Stimulated activated CD4-positive, alpha-beta T cell treated with anti-CD3 and anti-CD28 coated beads, Interleukin-1b, Interleukin-23, amount 100 ng/mL, for 24 hours (primary cell): ENCODE results near the gene COL4A1.

Experiments used
- DNase-seq, 4 experiments: peaks; one replicate each; pipeline ENCODE4 v3.0.0-alpha.2; 2020; ENCODE audit warnings: low read depth in 4 of 4, low spot score in 1 of 4

The COL4A1 gene

DNA sequence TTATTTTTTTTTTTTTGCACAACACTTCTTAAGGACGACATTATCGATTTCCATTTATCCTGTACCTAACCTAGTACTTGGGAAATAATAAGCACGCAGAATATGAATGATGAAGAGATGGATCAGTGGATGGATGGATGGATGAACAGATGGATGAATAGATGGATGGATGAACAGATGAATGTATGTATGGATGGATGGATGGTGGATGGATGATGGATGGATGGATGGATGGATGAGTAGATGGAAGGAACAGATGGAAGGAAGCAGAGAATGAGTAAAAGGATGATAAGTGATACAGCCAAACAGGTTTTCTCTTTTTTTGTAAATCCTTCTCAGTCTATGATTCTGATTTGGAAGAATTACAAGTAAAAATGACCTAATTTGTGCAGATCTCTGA lies 166.9 kb downstream of the COL4A1 start:
- DNase-seq = no peak

DNA sequence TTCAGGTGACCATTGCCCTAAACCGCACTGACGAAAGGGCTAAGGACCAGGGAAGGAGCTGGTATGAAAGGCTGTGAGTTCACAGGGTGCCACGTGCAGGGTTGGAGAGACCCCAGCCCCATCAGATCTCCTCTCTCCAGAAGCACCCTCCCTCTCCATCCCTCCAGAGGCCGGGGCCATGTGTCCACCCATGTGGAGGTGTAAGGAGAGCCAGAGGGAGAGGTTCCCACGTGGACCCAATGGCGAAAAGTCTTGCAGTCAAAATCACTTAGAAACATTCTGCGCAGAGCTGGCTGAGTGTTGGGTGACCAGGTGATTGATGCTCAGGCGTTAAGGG lies 168.3 kb downstream of the COL4A1 start:
- no peak for DNase-seq

DNA sequence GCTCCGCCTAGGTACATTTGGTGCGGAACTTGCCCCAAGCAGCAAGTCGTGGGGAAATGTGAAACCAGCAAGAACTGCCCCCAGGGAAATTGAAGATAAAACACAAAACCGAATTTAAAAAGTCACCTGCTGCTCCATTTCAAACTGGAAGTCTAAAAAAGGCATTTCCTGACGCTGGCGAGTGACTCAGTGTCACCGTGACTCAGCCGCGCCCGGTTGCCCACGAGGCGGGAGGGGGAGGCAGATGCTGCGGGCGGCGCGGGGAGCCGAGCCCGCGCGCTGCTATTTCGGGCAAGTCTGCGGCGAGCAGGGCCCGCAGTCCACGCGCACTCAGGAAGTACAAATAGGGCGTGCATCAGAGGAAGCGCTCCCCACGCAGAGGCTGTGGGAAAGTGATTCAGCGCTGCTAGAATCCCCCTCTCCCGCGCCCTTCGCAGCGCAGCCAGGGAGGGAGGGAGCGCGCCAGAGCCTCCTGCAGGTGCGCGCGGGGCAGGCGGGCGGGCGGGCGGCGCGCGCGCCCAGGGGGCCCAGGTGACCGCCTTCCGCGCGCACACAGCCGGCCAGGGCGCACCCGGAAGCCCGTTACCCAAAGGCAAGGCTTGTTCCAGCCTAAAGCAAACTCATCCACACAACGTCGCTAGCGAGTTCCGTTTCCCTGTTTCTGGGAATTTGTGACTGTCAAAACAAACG lies 168.8 kb downstream of the COL4A1 start:
- DNase-seq = peak in 3 of 4 experiments; percentile 36 to 68 (median 64)

DNA sequence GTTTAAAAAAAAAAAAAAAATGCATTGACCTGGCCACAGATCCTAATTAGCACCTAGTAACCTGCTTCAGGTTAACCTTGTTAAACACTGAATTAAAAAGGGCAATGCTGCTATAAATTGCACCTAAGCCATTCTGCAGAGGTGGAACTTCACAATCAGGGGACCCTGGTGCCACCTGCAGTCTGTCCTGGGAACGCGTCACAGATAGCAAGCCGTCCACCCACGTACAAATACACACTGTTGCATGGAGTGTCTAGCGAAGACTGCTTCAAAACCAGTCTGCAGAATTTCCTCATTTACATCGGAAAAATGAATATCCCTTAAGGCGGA lies 169.3 kb downstream of the COL4A1 start:
- peak in 1 of 4 experiments; percentile 6 for DNase-seq

DNA sequence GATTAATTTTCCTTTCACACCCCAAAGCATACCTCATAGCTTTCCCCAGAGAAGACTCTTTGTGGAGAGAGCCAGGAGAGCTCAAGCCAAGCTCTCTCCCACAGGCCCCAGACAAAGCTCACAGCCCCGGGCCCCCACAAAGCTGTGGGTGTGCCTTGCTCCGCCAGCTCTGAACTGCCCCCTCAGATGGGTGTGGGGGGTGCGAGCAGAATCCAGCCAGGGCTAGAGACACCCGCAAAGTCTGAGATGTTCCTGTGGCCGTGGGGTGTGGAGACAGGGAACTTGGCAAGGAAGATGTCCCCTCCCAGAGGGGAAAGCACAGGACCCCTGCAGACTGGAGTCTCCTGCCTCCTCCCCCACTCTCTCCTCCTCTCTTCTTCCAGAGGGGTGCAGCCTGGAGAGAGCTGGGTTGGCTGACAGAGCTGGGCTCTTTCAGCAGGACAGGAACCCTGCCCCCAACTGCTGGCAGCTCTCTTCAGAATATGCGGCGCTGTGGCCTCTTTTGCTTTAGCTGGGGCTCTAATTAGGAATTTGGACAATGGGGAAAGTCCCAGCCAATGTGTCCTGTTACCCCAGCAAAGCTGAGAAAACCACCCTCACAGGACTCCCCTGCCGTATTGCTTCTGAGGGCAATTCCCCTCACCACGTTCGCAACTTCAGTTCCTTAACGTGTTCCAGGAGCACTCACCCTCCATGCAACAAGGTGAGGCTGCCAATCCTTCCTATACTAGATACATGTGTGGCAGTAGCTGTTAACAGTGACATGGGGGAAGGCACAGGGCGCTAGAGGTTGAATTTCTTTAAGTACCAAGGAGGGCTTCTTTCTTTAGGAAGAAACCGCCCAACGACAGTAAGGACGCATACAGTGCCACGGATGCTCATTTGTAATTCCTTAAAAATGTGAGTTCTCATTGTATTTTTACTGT lies 170.0 kb downstream of the COL4A1 start:
- no peak for DNase-seq

DNA sequence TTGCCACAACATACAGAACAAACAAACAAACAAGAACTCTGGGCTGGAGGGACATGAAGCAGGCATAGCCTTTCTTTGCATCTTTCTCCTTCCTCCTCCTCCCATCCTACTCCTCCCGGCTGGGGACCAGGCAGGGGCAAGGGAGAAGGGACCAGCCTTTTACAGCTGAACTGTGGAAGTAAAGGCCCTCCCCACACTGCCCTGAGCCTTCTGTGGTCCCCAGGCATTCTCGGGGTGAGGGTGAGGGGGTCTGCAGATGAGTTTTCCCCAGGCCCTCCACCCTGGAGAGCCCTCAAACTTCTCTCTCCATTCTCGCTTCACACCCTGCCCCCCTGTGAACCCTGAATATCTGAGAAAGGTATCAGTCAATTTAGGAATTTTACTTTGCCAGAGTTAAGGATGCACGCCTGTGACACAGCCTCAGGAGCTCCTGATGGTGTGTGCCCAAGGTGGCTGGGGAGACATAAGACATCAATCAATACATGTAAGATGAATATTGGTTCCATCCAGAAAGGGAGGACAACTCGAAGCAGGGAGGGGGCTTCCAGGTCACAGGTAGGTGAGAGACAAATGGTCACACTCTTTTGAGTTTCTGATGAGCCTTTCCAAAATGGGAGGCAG lies 170.9 kb downstream of the COL4A1 start:
- no peak for DNase-seq

DNA sequence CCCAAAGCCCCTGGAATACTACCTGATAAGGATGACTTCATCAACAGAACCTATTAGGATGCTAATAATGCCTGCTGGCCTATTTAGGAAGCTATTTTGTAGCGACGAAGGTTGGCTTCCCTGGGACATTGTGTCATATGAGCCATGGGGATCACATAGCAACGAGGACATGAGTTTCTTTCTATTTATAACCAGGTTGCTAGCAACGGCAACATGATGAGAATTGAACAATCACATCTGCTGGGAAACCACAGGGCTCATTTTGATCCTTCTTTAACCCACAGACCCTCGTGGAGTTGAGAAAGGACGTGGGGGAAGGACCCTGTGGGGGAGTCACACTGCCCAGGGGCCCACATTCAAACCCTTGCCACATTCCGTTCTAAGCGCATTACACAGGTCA lies 172.2 kb downstream of the COL4A1 start:
- DNase-seq = no peak

DNA sequence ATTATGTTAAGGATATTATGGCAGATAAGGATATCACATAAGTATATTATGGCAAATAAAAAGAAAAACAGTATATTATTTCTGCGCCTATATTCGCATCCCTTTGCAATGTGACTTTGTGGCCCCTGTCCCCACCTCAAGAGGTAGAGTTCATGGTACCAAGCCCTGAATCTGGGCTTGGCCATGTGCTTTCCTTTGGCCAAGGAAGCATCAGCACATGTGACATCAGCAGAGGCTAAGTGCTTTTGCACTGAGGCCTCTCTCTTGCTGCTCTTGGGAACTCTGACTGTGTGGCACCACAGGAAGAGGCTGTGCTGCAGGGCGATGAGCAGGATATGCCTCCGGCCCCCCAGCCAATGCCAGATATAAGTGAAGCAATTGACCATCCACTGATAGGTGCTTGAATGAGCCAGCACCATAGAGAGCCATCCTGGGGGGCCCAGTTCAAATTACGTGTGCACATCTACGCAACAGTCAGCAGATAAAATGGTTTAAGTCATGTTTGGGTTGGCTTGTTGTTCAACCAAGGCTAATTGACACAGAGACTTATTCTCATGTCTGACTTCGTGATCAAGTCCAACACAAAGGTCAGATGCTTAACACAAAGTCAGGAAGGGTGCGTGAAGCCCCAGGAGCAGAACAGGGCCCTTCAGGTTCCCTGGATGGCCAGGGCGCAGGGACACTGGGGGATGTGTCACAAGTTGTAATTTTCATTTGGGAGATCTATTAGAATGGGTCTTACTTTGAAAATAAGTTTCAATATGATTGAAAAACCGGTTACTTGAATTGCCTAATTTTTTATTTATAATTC lies 173.3 kb downstream of the COL4A1 start:
- no peak for DNase-seq

DNA sequence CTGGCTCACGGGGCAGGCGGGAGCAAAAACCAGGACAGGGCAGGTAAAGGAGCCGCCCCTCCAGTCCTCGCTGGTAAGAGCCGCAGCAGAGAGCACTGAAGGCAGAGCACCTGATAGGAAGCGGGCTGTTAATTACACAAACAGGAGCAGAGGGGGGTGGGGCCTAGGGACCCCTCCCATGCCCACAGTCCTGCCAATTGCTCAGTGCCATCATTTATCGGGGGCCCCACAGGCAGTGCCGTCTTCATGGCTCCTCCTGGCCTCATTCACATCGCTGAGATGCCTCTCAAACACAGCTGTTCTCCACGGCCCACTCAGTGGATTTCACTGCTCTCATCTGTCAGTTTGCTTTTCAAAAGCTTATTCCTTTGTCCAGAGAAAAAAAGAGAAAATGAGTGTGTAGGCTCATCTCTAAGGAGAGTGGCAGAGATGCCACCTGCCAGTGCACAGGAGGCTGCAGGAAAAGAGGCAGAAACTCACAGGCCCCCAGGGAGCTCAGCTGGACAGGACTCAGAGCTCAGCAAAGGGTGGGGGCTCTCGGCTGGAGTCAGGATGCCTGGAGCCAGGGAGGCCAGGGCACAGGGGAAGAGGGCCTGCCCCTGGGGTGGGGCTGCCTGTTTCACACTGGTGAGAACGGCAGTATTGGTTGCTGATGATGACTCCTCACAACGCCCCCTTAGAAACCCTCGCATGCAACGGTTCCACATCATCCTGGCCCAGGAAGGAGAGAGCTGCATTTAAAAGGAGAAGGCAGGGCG lies 174.6 kb downstream of the COL4A1 start:
- no peak for DNase-seq

DNA sequence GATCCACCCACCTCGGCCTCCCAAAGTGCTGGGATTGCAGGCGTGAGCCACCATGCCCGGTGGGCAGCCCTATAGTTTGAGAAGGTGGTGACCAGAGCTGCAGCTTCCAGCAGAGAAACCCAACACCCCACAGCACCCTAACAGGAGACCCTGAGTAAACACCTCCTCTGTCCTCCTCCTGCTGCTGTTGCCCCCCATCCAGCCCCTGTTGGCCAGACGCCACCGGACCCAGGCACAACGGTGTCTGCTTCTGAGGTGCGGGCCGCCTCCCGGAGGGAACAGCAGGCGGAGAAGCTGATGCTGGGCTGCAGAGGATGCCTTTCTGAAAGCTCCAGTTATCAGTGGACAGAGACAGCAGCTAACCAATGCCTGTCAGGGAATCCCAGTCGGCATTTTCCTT lies 175.5 kb downstream of the COL4A1 start:
- no peak for DNase-seq

DNA sequence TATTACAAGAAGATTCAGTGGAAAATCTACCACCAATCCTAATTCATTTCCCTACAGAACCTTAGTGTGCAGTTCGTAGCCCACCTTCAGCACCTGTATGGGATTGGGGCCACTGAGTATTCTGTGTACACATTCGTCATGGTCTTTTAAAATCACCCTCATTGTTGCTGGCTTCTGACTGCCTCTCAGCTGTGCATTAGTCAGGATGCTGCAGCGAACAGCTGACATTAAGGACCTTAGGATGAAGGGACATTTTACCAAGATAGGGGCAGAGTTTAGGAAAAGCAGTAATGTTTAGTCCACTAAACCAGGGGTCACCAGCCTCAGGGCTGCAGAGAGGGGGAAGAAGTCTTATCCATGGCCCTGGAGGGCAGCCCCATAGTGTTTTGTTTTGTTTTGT lies 176.5 kb downstream of the COL4A1 start:
- DNase-seq = no peak

DNA sequence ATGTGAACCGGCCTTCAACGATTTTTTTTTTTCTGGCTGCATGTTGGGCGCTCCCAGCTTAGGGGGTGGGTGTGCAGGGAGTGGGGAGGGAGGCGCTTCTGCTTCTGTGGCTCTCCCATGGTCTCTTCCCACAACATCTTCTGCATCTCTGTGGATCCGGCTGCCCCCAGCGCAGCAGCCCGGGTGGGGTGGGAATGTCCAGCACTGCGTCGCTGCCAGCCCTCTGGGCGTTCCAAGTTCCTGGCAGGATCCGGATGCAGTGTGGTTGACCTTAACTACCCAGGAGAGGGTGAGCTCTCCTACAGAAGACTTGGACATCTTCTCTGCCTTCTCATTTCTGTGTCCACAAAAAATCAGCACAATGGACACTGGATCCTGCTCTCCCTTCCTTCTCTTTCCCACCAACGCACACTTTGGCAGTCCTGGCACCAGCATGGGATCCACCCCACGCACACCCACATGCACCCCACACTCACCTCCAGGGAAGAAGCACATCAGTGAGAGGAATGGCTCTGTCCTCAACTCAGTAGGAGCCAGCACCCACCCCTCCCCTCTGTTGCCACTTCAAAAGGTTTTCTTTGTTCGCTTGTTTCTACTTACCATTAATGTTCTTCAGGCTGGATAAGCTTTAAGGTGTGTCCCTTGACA lies 177.3 kb downstream of the COL4A1 start:
- DNase-seq = no peak

DNA sequence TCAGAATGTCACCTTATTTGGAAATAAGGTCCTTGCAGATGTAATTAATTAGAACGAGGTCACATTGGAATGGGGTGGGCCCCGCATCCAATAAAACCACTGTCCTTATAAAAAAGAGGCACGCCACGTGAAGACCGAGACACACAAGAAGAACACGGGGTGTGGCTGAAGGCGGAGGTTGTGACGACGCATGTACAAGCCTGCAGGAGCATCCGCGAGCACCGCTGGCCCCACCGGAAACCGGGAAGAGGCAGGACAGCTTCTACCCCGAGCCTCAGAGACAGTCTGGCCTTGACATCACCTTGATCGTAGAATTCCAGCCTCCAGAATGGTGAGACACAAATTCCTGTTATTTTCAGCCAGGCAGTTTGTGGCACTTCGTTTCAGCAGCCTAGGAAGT lies 177.9 kb downstream of the COL4A1 start:
- no peak for DNase-seq

DNA sequence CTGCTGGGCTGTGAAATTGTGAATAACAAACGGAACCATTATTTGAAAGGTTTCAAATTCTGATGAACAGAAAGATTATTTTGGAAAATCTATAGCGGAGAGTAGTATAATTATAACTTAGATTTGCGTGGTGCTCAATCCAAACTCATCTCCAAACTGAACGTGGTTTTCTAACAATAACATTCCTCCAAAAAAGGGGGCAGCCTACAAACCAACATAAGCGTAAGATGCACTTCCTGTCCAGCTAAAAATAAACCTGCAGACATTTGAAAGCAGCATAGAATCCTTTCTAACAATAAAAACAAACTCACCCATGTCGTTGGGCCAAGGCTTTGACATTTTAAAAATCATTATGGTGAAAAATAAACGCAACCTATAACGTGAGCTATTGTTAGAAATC lies 178.4 kb downstream of the COL4A1 start:
- no peak for DNase-seq

DNA sequence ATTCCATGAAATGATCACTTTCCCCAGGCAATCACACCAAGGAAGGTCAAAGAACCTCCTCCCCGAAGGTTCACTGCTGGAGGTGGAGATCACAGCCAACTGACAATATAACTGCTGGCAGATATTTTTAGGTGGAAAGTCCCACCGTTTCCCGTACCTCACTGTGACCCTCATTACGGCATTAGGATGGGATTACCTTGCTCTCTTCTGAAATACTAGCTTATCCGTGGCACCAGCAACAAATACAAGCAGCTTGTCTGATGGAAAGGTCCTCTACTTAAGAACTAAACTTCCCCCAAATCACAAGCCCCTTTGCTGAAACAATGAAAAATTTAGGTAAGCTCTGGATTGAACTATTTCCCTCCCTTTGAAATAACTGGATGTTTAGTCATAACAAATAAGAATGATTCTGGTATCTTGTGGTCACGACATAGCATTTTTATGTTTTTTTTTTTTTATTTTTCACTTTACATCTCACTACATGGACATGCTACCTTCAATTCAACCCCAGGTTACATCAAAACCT lies 178.9 kb downstream of the COL4A1 start:
- DNase-seq = no peak

DNA sequence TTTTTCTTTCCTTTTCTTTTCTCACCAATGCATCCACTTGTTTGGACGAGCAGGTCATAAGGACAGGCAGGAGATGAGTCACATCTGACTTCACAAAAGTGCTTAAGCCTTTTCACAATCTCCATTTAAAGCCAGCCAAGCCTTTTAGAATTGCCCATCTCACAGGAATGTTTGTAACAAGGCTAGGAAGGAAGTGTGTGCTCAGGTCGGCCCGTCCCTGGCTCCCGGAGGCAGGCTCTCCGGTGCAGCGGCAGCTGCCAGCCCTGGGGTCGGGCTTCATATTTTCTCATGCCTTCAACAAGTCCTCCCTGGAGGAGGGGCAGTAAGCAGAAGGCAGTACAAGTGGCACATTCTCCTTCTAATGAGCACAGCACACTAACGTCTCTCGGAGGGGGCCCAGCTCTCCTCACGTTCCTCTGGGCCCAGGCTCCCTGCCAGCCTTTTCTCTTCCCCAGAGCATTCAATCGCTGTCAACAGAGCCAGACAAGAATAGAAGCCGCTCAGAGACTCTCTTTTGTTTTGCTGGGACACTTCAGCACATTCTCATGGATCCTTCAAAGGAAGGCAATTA lies 180.5 kb downstream of the COL4A1 start:
- DNase-seq = no peak

DNA sequence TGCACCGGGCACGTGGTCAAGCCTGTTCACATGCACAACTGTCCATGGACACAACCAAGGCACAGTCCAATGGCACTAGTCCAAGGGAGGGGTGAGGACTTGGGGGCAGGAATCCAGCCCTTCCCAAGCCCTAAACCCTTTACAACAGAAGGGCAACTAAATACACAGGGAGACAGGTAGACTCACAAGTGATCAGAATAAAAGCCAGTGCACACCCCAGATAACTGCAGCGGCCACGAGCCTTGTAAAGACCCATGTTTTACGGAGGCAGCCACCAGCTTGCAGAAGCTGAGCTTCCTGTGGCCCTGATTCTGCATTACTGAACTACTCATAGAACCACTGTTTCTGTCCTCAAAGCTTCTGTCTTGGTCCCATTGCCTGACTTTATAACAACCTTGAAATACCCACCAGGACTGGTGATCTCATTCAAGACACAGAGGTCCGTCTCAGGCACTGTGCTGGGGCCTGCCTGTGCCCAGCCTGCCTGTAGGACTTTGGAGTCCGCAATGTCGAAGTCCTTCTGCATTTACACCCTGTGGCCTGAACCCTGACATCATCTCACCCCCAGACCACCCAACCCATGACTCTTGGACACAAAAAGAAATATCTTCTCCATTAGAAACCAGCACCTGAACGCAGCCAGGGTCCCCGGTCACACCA lies 181.2 kb downstream of the COL4A1 start:
- no peak for DNase-seq

DNA sequence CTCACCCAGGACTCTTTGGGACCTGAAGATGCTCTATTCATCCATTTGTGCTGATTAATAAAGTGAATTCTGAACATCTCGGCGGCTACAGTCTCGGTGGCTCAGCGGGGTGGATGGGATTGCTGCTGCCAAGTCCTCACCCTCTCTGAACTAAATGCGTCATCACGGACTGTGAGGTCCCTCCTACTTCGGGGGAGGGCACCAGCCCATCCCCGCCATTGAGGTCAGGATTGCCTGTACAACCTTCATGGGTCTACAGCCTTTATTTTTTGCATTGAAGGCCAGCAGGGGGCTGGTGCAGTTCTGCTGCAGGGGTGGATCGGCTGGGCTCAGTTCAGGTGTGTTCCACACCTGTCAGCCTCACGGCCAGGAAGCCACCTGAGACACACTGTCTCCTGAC lies 181.8 kb downstream of the COL4A1 start:
- DNase-seq = no peak
